ENCODE results near the gene LSM14A. TPM values are rescaled to one million over a fixed set of nuclear protein-coding genes. Genes with fewer than 3 reads are reported as not detected.

LSM14A gene
- total and polyA plus RNA-seq, 9 of the 15 experiments (the other 6 are each of a cell fraction or from before 2014, with no cell fraction given) = 19.5 to 150 (median 95.1) TPM

- TF ChIP-seq GTF3C2 (IDR thresholded peaks at IDR 0.05; ENCODE audit: borderline replicate concordance, extremely low read depth, insufficient read length) (no peak), CBX2 (IDR thresholded peaks at IDR 0.05; ENCODE audit: insufficient read depth, low read length, poor library complexity, severe bottlenecking) (no peak), DIDO1 (tag; IDR thresholded peaks at IDR 0.05; ENCODE audit: low read depth) (no peak), HDAC3 (IDR thresholded peaks at IDR 0.05; ENCODE audit: borderline replicate concordance, partially characterized antibody) (no peak), CREBBP (IDR thresholded peaks at IDR 0.05; ENCODE audit: low read depth, low read length) (no peak), CEBPG (CRISPR knock-in tag; IDR thresholded peaks at IDR 0.05) (no peak), CEBPG (tag; conservative IDR thresholded peaks at IDR 0.05 in 1 of 2, IDR thresholded peaks at IDR 0.05 in 1 of 2) (no peak), CREB1 (IDR thresholded peaks at IDR 0.05) (no peak), CREB1 (CRISPR knock-in tag; IDR thresholded peaks at IDR 0.05) (no peak; the same call in 1 of the 2 replicates), SNAPC5 (CRISPR knock-in tag; IDR thresholded peaks at IDR 0.05) (no peak), SPI1 (IDR thresholded peaks at IDR 0.05; ENCODE audit: borderline replicate concordance, low read depth, low read length) (no peak), CREM (IDR thresholded peaks at IDR 0.05; ENCODE audit: low read depth) (no peak), NKRF (IDR thresholded peaks at IDR 0.05; ENCODE audit: borderline replicate concordance) (no peak), HNRNPK (IDR thresholded peaks at IDR 0.05; ENCODE audit: low read depth, low read length, poor library complexity, severe bottlenecking) (no peak), CSDE1 (IDR thresholded peaks at IDR 0.05) (no peak), MAZ (CRISPR knock-in tag; conservative IDR thresholded peaks at IDR 0.05 in 1 of 2, IDR thresholded peaks at IDR 0.05 in 1 of 2) (peak; percentile 45 to 46; a peak in 2 of 4 replicates), CREB3L1 (IDR thresholded peaks at IDR 0.05; ENCODE audit: borderline replicate concordance, low read depth) (0 out of 2 replicates have a peak, but pooled peaks have one; percentile 46), ETV5 (CRISPR knock-in tag; IDR thresholded peaks at IDR 0.05; ENCODE audit: low read depth) (no peak), ZNF408 (CRISPR knock-in tag; IDR thresholded peaks at IDR 0.05; ENCODE audit: low read depth) (no peak)
Measured at GRCh38 chr19:34254698-34255432, 82.6 kb downstream of the LSM14A start (continued).

All from K562 (cell line).